Memory B cell (primary cell): ENCODE measurements around the gene CPNE5.

Experiments
- ATAC-seq: fragments of 150-1000 bp; cut with Tn5 transposase; 2 replicates; pipeline ENCODE4 v1.10.0; 2021; ENCODE audit warnings: low read depth, mild to moderate bottlenecking, moderate library complexity
- DNase-seq, 2 donors: peaks; one replicate each; pipeline ENCODE4 v3.0.0; 2022; ENCODE audit warnings: low spot score in 2 of 2
- H3K27ac Mint-ChIP-seq: one replicate; pipeline ENCODE4 v1.8.0; 2022; ENCODE audit warnings: mild to moderate bottlenecking, moderate library complexity, mixed read lengths
- H3K27me3 Mint-ChIP-seq: one replicate; pipeline ENCODE4 v1.8.0; 2022; ENCODE audit warnings: mixed read lengths
- H3K36me3 Mint-ChIP-seq: one replicate; pipeline ENCODE4 v1.8.0; 2022; ENCODE audit warnings: mild to moderate bottlenecking, mixed read lengths
- H3K4me1 Mint-ChIP-seq: one replicate; pipeline ENCODE4 v1.8.0; 2022; ENCODE audit warnings: mixed read lengths
- H3K4me3 Mint-ChIP-seq: one replicate; pipeline ENCODE4 v1.8.0; 2022; ENCODE audit warnings: mild to moderate bottlenecking, moderate library complexity, mixed read lengths
- H3K9me3 Mint-ChIP-seq: one replicate; pipeline ENCODE4 v1.8.0; 2022; ENCODE audit warnings: mixed read lengths

Gene CPNE5

GRCh38 chr6:36865835-36866234, 26.6 kb upstream of the CPNE5 start:
- Mint-ChIP-seq H3K36me3 (peaks cover 39% of the 10 kb centered on the region), H3K4me3 (no peak overlapping the region), H3K9me3 (no peaks in the 10 kb centered on the region), H3K27me3 (no peaks in the 10 kb centered on the region), H3K27ac (no peak overlapping the region), H3K4me1 (peaks cover 30% of the 10 kb centered on the region)
- no peak for DNase-seq
- no peak for ATAC-seq

- no peaks in the 10 kb centered on the region for H3K9me3 Mint-ChIP-seq
- H3K36me3 Mint-ChIP-seq = peaks cover 38% of the 10 kb centered on the region
- DNase-seq (no peak), ATAC-seq (no peak)
- H3K27me3 Mint-ChIP-seq = no peaks in the 10 kb centered on the region
- H3K4me3 Mint-ChIP-seq = no peak overlapping the region
- H3K4me1 Mint-ChIP-seq = peaks cover 24% of the 10 kb centered on the region
- H3K27ac Mint-ChIP-seq = no peak overlapping the region
Measured at GRCh38 chr6:36863670-36864540, 24.7 kb upstream of the CPNE5 start.

GRCh38 chr6:36862848-36863382, 23.7 kb upstream of the CPNE5 start:
- H3K4me3 Mint-ChIP-seq = no peak overlapping the region
- no peaks in the 10 kb centered on the region for H3K27me3 Mint-ChIP-seq
- ATAC-seq (no peak), DNase-seq (no peak)
- no peaks in the 10 kb centered on the region for H3K9me3 Mint-ChIP-seq
- H3K36me3 Mint-ChIP-seq = peaks cover 40% of the 10 kb centered on the region
- no peak overlapping the region for H3K27ac Mint-ChIP-seq
- H3K4me1 Mint-ChIP-seq = peaks cover 21% of the 10 kb centered on the region

- Mint-ChIP-seq H3K36me3 (peaks cover 34% of the 10 kb centered on the region), H3K9me3 (no peaks in the 10 kb centered on the region), H3K27me3 (no peaks in the 10 kb centered on the region), H3K27ac (no peak overlapping the region), H3K4me1 (peaks cover 15% of the 10 kb centered on the region), H3K4me3 (no peak overlapping the region)
- no peak for DNase-seq
- ATAC-seq = no peak
Measured at GRCh38 chr6:36862164-36862847, 23.1 kb upstream of the CPNE5 start.

GRCh38 chr6:36860126-36860525, 20.9 kb upstream of the CPNE5 start:
- Mint-ChIP-seq H3K4me1 (peaks cover 13% of the 10 kb centered on the region), H3K27ac (no peak overlapping the region), H3K27me3 (no peaks in the 10 kb centered on the region), H3K4me3 (no peak overlapping the region), H3K9me3 (no peaks in the 10 kb centered on the region), H3K36me3 (peaks cover 38% of the 10 kb centered on the region)
- no peak for DNase-seq
- ATAC-seq = no peak

GRCh38 chr6:36858407-36858981, 19.2 kb upstream of the CPNE5 start:
- H3K9me3 Mint-ChIP-seq = no peaks in the 10 kb centered on the region
- peaks cover 39% of the 10 kb centered on the region for H3K36me3 Mint-ChIP-seq
- H3K4me3 Mint-ChIP-seq = no peak overlapping the region
- no peak for ATAC-seq
- no peak overlapping the region for H3K27ac Mint-ChIP-seq
- DNase-seq = no peak
- no peaks in the 10 kb centered on the region for H3K27me3 Mint-ChIP-seq
- peaks cover 3% of the 10 kb centered on the region for H3K4me1 Mint-ChIP-seq

- Mint-ChIP-seq H3K4me3 (no peak overlapping the region), H3K27ac (no peak overlapping the region), H3K4me1 (no peaks in the 10 kb centered on the region), H3K27me3 (no peaks in the 10 kb centered on the region), H3K36me3 (peaks cover 39% of the 10 kb centered on the region), H3K9me3 (no peaks in the 10 kb centered on the region)
- ATAC-seq = no peak
- DNase-seq = no peak
Measured at GRCh38 chr6:36857325-36857724, 18.1 kb upstream of the CPNE5 start.

GRCh38 chr6:36856277-36856676, 17.0 kb upstream of the CPNE5 start:
- DNase-seq (no peak), ATAC-seq (no peak)
- no peak overlapping the region for H3K4me3 Mint-ChIP-seq
- H3K27me3 Mint-ChIP-seq = no peaks in the 10 kb centered on the region
- peaks cover 39% of the 10 kb centered on the region for H3K36me3 Mint-ChIP-seq
- H3K4me1 Mint-ChIP-seq = no peaks in the 10 kb centered on the region
- H3K27ac Mint-ChIP-seq = no peak overlapping the region
- H3K9me3 Mint-ChIP-seq = no peaks in the 10 kb centered on the region

GRCh38 chr6:36855750-36856149, 16.5 kb upstream of the CPNE5 start:
- no peaks in the 10 kb centered on the region for H3K27me3 Mint-ChIP-seq
- H3K9me3 Mint-ChIP-seq = peaks cover 2% of the 10 kb centered on the region
- no peak overlapping the region for H3K4me3 Mint-ChIP-seq
- ATAC-seq = no peak
- no peak overlapping the region for H3K27ac Mint-ChIP-seq
- DNase-seq = no peak
- no peaks in the 10 kb centered on the region for H3K4me1 Mint-ChIP-seq
- H3K36me3 Mint-ChIP-seq = peaks cover 40% of the 10 kb centered on the region

GRCh38 chr6:36853325-36853724, 14.1 kb upstream of the CPNE5 start:
- Mint-ChIP-seq H3K36me3 (peaks cover 39% of the 10 kb centered on the region), H3K4me3 (no peak overlapping the region), H3K4me1 (no peaks in the 10 kb centered on the region), H3K27me3 (peaks cover 4% of the 10 kb centered on the region), H3K9me3 (peaks cover 6% of the 10 kb centered on the region), H3K27ac (no peak overlapping the region)
- ATAC-seq (no peak), DNase-seq (no peak)

GRCh38 chr6:36852481-36853147, 13.4 kb upstream of the CPNE5 start:
- Mint-ChIP-seq H3K4me1 (no peaks in the 10 kb centered on the region), H3K27me3 (peaks cover 4% of the 10 kb centered on the region), H3K9me3 (peaks cover 6% of the 10 kb centered on the region), H3K27ac (no peak overlapping the region), H3K4me3 (no peak overlapping the region), H3K36me3 (peaks cover 39% of the 10 kb centered on the region)
- DNase-seq (no peak), ATAC-seq (no peak)

GRCh38 chr6:36851626-36852025, 12.4 kb upstream of the CPNE5 start:
- no peak overlapping the region for H3K27ac Mint-ChIP-seq
- peaks cover 6% of the 10 kb centered on the region for H3K9me3 Mint-ChIP-seq
- peaks cover 4% of the 10 kb centered on the region for H3K27me3 Mint-ChIP-seq
- ATAC-seq (no peak), DNase-seq (no peak)
- H3K4me3 Mint-ChIP-seq = no peak overlapping the region
- no peaks in the 10 kb centered on the region for H3K4me1 Mint-ChIP-seq
- H3K36me3 Mint-ChIP-seq = peaks cover 35% of the 10 kb centered on the region

GRCh38 chr6:36851149-36851614, 11.9 kb upstream of the CPNE5 start:
- Mint-ChIP-seq H3K27me3 (peaks cover 4% of the 10 kb centered on the region), H3K36me3 (peaks cover 31% of the 10 kb centered on the region), H3K4me3 (no peak overlapping the region), H3K9me3 (peaks cover 6% of the 10 kb centered on the region), H3K27ac (no peak overlapping the region), H3K4me1 (no peaks in the 10 kb centered on the region)
- DNase-seq (peak; percentile 36 to 39), ATAC-seq (no peak)

GRCh38 chr6:36850021-36850420, 10.8 kb upstream of the CPNE5 start:
- DNase-seq = no peak
- Mint-ChIP-seq H3K27ac (no peak overlapping the region), H3K4me3 (no peak overlapping the region), H3K9me3 (peaks cover 6% of the 10 kb centered on the region), H3K36me3 (peaks cover 27% of the 10 kb centered on the region), H3K27me3 (peaks cover 4% of the 10 kb centered on the region), H3K4me1 (no peaks in the 10 kb centered on the region)
- ATAC-seq = no peak
